Fibroblast of skin of abdomen (primary cell): ENCODE results near the gene FAM89B.

Experiments used
- DNase-seq: peaks from one replicate; pipeline ENCODE4 v3.0.0-alpha.2; 2013

The FAM89B gene

GRCh38 chr11:65573391-65574079 is 1.2 kb downstream of the FAM89B start:
- DNase-seq, result no peak

DNA sequence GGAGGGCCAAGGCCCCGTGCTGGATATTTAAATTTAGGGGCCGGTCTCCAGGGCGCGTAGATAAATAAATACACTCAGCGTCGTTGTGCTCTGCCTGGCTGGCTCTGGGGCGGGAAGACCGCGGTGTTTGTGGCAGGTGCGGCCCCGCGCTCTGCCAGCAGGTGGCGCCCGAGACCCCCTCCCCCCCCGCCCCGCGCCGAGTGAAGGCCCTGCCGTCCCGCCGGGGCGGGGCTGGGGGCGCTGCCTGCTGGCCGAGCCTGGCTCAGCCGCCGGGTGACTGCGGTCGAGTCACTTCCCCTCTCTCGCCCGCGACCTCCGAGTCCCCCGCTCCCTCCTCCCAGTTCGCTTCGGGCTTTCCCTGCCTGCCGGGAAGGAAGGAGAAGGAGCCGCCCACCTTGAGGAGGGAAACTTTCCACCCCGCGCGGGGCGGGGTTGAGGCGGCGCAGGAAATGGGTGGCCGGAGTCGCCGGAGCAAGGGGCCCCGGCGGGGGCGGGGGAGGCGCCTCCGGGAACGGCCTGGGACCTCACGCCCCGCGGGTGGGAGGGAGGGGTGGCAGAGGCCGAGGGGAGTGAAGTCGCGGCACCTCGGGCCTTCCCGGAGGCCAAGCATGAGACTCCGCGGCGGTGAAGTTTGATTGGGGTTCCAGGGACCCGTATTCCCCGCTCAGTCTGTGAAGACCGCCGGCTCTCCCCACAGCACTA is 1.9 kb downstream of the FAM89B start:
- DNase-seq, result peak; percentile 95

DNA sequence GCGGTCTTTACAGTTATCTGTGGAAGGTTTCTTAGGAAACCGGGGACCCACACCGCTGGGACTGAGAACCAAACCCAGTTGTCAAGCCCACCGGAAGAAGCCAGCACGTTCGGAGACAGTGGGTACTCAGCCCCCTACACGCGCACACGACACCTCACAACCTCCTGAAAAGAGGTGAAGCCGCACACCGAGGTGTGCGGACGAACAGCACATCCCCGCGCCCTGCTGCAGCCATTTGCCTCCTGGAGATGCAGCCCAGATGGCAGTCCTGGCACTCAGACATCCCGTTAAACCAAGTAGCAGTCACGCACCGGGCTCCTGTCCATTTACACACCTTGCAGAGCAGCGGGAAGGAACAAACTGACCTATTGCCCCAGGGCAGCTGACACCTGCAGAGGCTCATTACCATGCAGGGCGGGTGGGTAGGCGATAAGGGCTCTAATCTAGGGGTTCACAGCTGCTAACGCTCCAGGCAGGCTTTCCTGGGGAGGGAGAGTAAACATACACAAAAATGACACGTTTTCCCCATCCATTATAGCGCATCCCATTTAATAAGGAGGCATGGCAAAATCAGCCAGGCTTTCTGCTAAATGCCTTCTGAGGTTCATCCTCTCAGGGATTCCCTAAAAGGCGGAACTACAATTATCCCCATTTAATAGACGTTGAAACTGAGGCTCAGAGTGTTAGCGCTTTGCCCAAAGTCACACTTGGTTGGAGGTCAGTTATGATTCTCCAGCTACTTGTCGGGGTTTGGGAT is 2.7 kb downstream of the FAM89B start:
- DNase-seq, result peak; percentile 12

DNA sequence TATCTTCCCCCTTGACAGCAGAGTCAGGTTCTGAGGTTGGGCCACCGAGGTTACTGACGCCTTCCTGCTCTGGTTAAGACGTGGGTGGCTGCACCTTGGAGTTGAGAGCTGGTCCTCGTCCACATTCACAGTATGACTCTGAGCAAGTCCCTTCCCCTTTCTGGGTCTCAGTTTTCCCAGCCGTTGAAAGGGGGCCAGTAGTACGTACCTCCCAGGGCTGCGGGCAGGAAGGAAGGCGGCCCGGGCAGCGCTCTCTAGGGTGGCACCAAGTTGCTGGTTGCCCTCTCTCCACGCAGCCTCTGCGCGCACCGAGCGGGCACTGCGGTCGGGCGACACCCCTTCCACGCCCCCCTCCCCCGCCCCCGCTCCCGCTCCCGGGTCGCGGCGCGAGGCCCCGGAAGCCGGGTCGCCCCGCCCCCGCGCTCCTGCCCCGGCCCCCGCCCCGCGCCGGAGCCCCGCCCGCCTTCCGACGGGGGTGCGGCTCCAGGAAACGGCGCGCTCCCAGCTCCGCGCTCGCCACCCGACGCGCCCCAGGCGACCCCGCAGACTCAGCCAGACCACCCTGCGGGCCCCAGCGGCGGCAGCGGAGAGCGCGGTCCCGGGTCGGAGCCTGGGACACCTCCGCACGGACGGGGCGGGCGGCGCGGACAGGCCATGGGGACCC is 3.4 kb downstream of the FAM89B start, which contains the start of gene EHBP1L1:
TSS of gene EHBP1L1 (plus strand) at position 486 of the 664 bp plus-strand sequence. CDS start 250 bp downstream, outside the sequence.
- DNase-seq, result peak; percentile 51

GRCh38 chr11:65576232-65576866 is 4.0 kb downstream of the FAM89B start:
- DNase-seq, result no peak

DNA sequence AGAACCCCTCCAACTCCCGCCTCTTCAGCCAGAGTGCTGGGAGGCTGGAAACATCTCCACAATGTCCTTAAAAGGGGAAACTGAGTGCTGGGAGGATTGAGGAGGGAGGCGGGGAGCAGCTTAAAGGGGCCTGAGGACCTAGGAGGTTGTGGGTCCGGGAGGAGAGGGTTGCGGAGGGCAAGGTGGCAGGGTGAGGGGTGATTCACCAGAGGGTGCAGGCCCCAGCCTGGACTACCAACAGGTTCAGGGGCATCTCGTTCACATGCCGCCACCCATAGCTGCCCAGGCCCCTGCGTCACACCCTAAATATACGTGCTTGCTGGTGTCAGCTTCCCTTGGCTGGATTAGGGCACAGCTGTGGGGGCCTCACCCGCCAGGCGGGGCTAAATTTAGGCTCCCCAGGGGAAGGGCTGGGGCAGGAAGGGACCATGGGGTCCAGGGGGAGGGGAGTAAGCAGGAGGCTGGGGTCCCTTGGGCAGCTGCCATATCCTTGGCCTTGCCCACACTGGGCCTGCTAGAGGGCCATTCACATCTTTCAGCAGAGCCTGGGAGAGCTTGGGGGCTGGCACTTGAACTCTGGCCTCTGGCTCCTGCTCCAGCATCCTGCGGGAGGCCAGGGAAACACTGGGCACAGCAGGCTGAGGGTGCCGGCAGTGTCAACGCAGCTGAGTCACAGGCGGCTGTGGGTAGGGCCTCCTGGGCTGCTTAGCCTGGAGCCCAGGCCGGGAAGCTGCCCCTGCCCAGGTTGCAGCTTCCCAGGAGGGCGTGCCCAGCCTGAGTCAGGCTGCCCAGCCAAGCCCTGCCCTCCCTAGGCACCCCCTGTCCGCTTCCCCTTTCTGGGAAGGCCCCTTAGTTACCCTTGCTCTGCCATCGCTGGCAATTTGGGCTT is 4.8 kb downstream of the FAM89B start:
- peak; percentile 30 for DNase-seq

DNA sequence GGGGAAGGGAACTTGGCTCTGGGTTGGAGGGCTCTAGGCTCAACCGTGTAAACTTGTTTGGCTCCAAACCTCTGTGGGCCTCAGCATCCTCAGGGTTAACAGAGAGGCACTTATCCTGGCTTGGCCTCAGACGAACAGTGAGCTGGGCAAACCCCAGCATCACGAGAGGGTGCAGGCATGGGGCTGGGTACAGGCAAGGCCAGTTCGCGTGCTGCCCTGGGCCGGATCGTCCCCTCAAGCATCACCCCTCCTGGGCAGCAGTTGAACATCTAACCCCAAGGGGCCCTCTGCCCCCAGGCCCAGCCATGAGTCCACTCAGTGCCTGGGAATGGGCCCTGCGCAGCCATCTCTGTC is 5.4 kb downstream of the FAM89B start:
- no peak for DNase-seq

DNA sequence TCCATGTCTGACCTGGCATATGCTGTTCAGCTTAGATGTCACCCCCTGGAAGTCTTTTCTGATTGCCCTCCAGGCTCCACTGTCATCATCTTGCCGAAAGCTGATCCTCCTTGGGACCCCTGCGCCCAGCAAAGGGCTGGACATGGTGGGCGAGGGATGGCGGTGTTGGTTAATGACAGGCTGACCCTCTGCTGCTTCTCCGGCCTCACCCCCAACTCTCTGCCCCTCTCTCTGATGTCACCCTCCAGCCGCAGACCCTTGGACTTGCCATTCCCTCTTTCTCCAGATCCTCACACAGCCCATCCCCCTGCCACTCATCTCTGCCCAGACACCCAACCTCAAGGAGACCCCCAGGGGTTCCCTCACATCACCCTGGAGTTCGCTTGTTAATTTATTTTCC is 5.8 kb downstream of the FAM89B start:
- no peak for DNase-seq

DNA sequence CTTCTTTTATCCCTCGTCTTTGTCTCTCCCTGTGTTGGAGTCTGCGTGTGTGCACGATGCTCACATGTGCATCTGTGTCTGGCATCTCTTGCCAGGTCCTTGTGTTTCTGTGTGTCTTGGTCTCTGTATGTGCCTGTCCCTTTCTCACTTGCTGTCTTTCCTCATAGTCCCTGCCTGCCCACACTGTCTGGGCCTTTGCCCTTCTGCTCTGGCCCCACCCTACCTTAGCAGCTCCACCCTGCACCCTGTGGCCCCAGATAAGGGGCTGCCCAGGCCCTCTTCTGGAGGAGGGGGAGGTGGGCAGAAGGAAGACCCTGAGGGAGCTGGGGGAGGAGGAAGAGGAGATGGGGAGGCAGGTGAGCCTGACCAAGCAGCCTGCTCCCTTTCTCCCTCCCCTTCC is 6.3 kb downstream of the FAM89B start:
- DNase-seq, result no peak

- DNase-seq, result no peak
Measured at GRCh38 chr11:65579291-65579690, 7.0 kb downstream of the FAM89B start.

- no peak for DNase-seq
Measured at GRCh38 chr11:65580031-65580692, 7.8 kb downstream of the FAM89B start.

DNA sequence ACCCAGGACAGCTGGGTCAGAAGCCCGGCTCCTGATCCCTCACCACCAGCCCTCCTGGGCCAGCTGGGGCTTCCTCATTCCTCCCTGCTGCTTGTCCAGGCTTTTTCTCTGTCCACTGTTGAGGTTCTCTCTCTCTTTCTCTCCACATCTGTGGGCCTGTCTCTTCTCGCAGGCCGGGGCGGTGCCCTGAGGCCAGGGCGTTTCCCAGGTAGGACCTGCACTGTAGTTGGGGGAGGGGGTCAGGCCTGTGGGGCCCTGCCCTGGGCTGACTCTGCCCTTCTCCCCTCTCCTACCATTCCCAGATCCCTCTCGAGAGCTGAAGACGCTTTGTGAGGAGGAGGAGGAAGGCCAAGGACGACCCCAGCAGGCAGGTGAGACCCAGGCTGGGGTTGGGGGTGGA is 8.4 kb downstream of the FAM89B start:
- DNase-seq, result no peak

DNA sequence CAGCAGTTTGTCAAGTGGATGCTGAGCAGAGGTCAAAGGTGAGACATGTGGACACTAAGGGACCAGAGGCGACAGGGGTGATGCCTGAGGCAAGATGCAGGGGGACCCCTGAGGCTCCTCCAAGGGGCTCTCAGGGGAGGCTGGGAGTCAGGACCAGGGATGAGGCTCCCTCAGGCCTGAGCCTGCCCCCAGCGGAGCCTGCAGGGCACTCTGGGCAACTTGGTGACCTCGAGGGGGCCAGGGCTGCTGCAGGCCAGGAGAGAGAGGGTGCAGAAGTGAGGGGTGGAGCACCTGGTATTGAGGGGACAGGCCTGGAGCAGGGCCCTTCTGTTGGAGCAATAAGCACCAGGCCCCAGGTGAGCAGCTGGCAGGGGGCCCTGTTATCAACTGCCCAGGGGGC is 9.6 kb downstream of the FAM89B start:
- no peak for DNase-seq

- DNase-seq, result no peak
Measured at GRCh38 chr11:65583589-65583988, 11.3 kb downstream of the FAM89B start.

- no peak for DNase-seq
Measured at GRCh38 chr11:65584106-65584505, 11.8 kb downstream of the FAM89B start.

GRCh38 chr11:65584723-65585171 is 12.4 kb downstream of the FAM89B start:
- no peak for DNase-seq

GRCh38 chr11:65585396-65586246 is 13.3 kb downstream of the FAM89B start:
- no peak for DNase-seq

- no peak for DNase-seq
Measured at GRCh38 chr11:65586247-65586630, 13.9 kb downstream of the FAM89B start.

GRCh38 chr11:65586676-65587075 is 14.3 kb downstream of the FAM89B start:
- peak; percentile 25 for DNase-seq
